GM12865 (cell line): Measurements from ENCODE around the gene SLC38A3.

Source experiments
- DNase-seq: peaks from one replicate; pipeline ENCODE4 v3.0.0; 2010; ENCODE audit warnings: low read depth
- H3K4me3 ChIP-seq: 2 replicates; pipeline ENCODE4 v1.5.1; 2011; ENCODE audit warnings: mild to moderate bottlenecking, low read depth, low read length, control low read depth
- CTCF ChIP-seq: IDR thresholded peaks from 2 replicates; pipeline ENCODE4 v1.5.1; 2011; ENCODE audit warnings: low read length, control low read depth, low read depth, inconsistent platforms; ENCODE audit not compliant: insufficient read depth; ENCODE audit errors: missing control alignments

Gene SLC38A3

GRCh38 chr3:50169232-50169832 lies 35.7 kb upstream of the SLC38A3 start:
- no peak for TF ChIP-seq CTCF
- no peak overlapping the region for H3K4me3 ChIP-seq
- DNase-seq = no peak

GRCh38 chr3:50169858-50170257 lies 35.2 kb upstream of the SLC38A3 start:
- TF ChIP-seq CTCF = no peak
- DNase-seq = no peak
- H3K4me3 ChIP-seq = no peak overlapping the region

GRCh38 chr3:50170689-50171088 lies 34.4 kb upstream of the SLC38A3 start:
- no peak overlapping the region for H3K4me3 ChIP-seq
- no peak for DNase-seq
- TF ChIP-seq CTCF = no peak

- H3K4me3 ChIP-seq = no peak overlapping the region
- no peak for DNase-seq
- TF ChIP-seq CTCF = no peak
Measured at GRCh38 chr3:50171540-50172301, 33.4 kb upstream of the SLC38A3 start.

DNA sequence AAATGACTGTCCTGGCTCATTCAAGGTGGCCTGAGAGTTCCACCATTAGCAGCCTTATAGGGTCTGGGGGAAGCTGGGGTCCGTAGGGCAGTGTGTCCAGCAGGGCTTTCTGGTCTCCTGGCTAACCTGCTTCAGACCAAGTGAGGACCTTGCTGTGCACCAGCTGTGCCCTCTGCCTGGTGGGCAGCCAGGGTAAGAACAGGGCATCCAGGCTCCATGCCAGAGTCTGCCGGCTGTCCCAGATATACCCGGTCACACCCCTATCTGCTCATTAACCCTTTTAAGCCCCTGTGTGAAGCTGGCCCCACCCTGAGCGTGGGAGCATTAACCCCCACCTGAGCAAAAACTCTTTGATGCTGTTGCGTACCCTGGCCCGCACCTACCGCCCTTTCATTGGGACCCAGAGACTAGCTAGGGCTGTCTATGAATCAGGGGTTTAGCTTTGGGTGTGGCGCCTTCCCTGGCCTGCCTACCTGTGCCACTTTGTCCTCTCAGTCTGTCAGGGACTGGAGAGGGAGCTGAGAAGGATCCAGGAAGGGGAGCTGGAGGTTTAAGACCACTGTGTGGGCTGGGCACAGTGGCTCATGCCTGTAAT lies 32.3 kb upstream of the SLC38A3 start:
- no peak for TF ChIP-seq CTCF
- H3K4me3 ChIP-seq = no peak overlapping the region
- no peak for DNase-seq

DNA sequence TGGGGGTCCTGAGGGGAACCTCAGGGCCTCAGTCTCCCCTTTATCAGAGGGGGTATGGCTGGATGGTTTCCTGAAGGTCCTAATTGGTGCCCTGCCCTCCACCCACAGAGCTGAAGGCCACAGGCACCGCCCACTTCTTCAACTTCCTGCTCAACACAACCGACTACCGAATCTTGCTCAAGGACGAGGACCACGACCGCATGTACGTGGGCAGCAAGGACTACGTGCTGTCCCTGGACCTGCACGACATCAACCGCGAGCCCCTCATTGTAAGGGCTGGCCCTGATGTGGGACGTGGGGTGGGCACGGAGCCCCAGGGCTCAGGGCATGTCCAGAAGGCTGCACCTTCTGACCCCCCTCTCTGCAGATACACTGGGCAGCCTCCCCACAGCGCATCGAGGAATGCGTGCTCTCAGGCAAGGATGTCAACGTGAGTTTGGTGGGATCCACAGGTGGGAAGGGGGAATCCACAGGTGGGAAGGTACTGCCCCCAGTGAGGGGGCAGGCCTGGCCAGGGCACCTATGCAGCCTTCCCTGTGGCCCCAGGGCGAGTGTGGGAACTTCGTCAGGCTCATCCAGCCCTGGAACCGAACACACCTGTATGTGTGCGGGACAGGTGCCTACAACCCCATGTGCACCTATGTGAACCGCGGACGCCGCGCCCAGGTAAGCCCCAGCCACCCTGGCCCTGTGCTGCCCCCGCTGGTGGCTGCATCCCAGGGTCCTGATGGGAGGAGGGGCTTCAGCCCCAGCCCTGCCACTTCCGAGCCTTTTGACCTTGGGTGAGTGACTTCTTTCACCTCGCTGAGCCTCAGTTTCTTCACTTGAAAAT lies 31.2 kb upstream of the SLC38A3 start:
- no peak for DNase-seq
- H3K4me3 ChIP-seq = no peak overlapping the region
- TF ChIP-seq CTCF = no peak
